GM12878 (cell line): ENCODE data around the gene TOR2A. TPM values are rescaled to one million over a fixed set of nuclear protein-coding genes. Genes with fewer than 3 reads are reported as not detected.

ENCODE experiments used
- ATAC-seq: fragments of 200-7000 bp; cut with Tn5 transposase; 3 replicates; pipeline ENCODE4 v1.9.1; 2020; ENCODE audit warnings: mild to moderate bottlenecking, moderate library complexity
- BruUV-seq: library from RNA; stranded (reverse); fragments of 400-500 nt; replicated peaks from 2 replicates; lab custom pipeline; 2021; lab: Mats Ljungman, UMichigan
- CTCF ChIA-PET: fragments of 300-600 bp; sonication (Branson Sonifier 250); formaldehyde crosslinking; extraction: SDS; loops from one replicate; lab custom pipeline; 2021; ENCODE audit warnings: inconsistent platforms; lab: Yijun Ruan, JAX
- POLR2A ChIA-PET: fragments of 350-600 bp; formaldehyde crosslinking; extraction: SDS; loops from one replicate; lab custom pipeline; 2021; ENCODE audit warnings: inconsistent platforms; lab: Charles Lee
- RAD21 ChIA-PET: fragments of 300-600 bp; sonication (Branson Sonifier 250); formaldehyde crosslinking; loops from one replicate; lab custom pipeline; 2023; ENCODE audit warnings: antibody characterized with exemption; ENCODE audit not compliant: unreplicated experiment; lab: Charles Lee
- SMC1A ChIA-PET: fragments of 300-600 bp; sonication (Branson Sonifier 250); formaldehyde crosslinking; loops from one replicate; lab custom pipeline; 2023; ENCODE audit not compliant: unreplicated experiment, uncharacterized antibody; lab: Charles Lee
- DNase-seq: peaks from one replicate; pipeline ENCODE4 v3.0.0-alpha.2; 2011; ENCODE audit warnings: low read depth, low spot score
- FAIRE-seq: peaks from 3 replicates; lab custom pipeline; 2011; peaks lifted over from hg19 to GRCh38; lab: Jason Lieb, UNC
- H2AFZ ChIP-seq: 2 replicates; pipeline ENCODE4 v1.6.0; 2011; ENCODE audit warnings: low read depth, low read length, control low read depth; ENCODE audit not compliant: control insufficient read depth
- H3K27ac ChIP-seq: 2 replicates; pipeline ENCODE4 v1.5.1; 2011; ENCODE audit warnings: control low read depth; ENCODE audit not compliant: control insufficient read depth, insufficient read depth
- H3K27me3 ChIP-seq, 2 experiments: replicated peaks in 1 of 2; 2 replicates each; pipeline versions ENCODE4 v1.6.0 to v1.6.1; 2011; ENCODE audit warnings: low read length in 1 of 2; ENCODE audit not compliant: control insufficient read depth in 2 of 2, insufficient read depth in 2 of 2
- H3K36me3 ChIP-seq, 2 experiments: 2 replicates each; pipeline ENCODE4 v1.5.1; 2011; ENCODE audit warnings: low read length in 1 of 2; ENCODE audit not compliant: control insufficient read depth in 2 of 2, insufficient read depth in 2 of 2
- H3K4me1 ChIP-seq: 2 replicates; pipeline ENCODE4 v1.6.1; 2011; ENCODE audit warnings: mild to moderate bottlenecking, low read length, moderate library complexity, mixed read lengths; ENCODE audit not compliant: control insufficient read depth, insufficient read depth
- H3K4me2 ChIP-seq: 2 replicates; pipeline ENCODE4 v1.6.0; 2011; ENCODE audit warnings: control low read depth; ENCODE audit not compliant: control insufficient read depth, insufficient read depth
- H3K4me3 ChIP-seq: fragments of 200-600 bp; sonication (generic); 2 replicates; pipeline ENCODE4 v1.5.1; 2016
- H3K79me2 ChIP-seq: 2 replicates; pipeline ENCODE4 v1.6.0; 2011; ENCODE audit warnings: low read length; ENCODE audit not compliant: control insufficient read depth, insufficient read depth
- H3K9ac ChIP-seq: 2 replicates; pipeline ENCODE4 v1.8.0; 2011; ENCODE audit warnings: low read length, control low read depth, mixed read lengths; ENCODE audit not compliant: control insufficient read depth, insufficient read depth
- H3K9me3 ChIP-seq: replicated peaks from 3 replicates; pipeline ENCODE4 v1.5.1; 2011; ENCODE audit warnings: mild to moderate bottlenecking, low read length; ENCODE audit not compliant: control insufficient read depth, insufficient read depth
- H4K20me1 ChIP-seq: 2 replicates; pipeline ENCODE4 v1.6.0; 2011; ENCODE audit not compliant: control insufficient read depth, insufficient read depth
- CBX5 ChIP-seq: sonication (generic); IDR thresholded peaks from 2 replicates; pipeline ENCODE4 v1.6.1; 2016; ENCODE audit warnings: low read depth, moderate library complexity, mild to moderate bottlenecking, inconsistent platforms
- CEBPB ChIP-seq, 2 experiments: fragments of 150-350 bp in 1 of 2; IDR thresholded peaks; 2 replicates each; pipeline ENCODE4 v1.6.1; 2012 to 2014; ENCODE audit warnings: low read depth in 2 of 2, low read length in 2 of 2, borderline replicate concordance in 1 of 2, inconsistent platforms in 1 of 2
- CHD4 ChIP-seq: fragments of 200-600 bp; sonication (generic); IDR thresholded peaks from 2 replicates; pipeline ENCODE4 v1.6.1; 2016; ENCODE audit warnings: mild to moderate bottlenecking
- DPF2 ChIP-seq: fragments of 450-650 bp; IDR thresholded peaks from 2 replicates; pipeline ENCODE4 v1.6.1; 2017; ENCODE audit warnings: mild to moderate bottlenecking
- EP300 ChIP-seq, 2 experiments: fragments of 150-350 bp in 1 of 2; IDR thresholded peaks; 2 replicates each; pipeline ENCODE4 v1.6.1; 2011 to 2012; ENCODE audit warnings: low read depth in 2 of 2, low read length in 2 of 2, borderline replicate concordance in 1 of 2, improper control_type of control experiment in 1 of 2, inconsistent platforms in 1 of 2; ENCODE audit not compliant: control insufficient read depth in 1 of 2
- SMAD5 ChIP-seq: IDR thresholded peaks from 2 replicates; pipeline ENCODE4 v1.6.1; 2016; ENCODE audit warnings: antibody characterized with exemption, low read depth
- YY1 ChIP-seq: IDR thresholded peaks from 2 replicates; pipeline ENCODE4 v1.6.1; 2011; ENCODE audit warnings: low read depth, mild to moderate bottlenecking, low read length
- ZNF24 ChIP-seq: fragments of 450-650 bp; IDR thresholded peaks from 2 replicates; pipeline ENCODE4 v1.6.1; 2017; ENCODE audit warnings: antibody characterized with exemption, mild to moderate bottlenecking
- whole genome bisulfite sequencing: methylation state at CpG from one replicate; pipeline ENCODE4 v1.1.6; 2016; ENCODE audit warnings: low lambda C conversion rate; ENCODE audit not compliant: insufficient replicate concordance, insufficient coverage; ENCODE audit errors: missing lambda C conversion rate; 5-methylcytosine and 5-hydroxymethylcytosine counted together
- in situ Hi-C: fragments of 300-500 bp; cut with MboI; formaldehyde crosslinking; loops from 9 replicates; pipeline ENCODE4 v1.14.3; 2018; ENCODE audit warnings: mixed read lengths
- intact Hi-C: fragments of 100-400 bp; cut with micrococcal nuclease; formaldehyde crosslinking; loops from one replicate; pipeline ENCODE4 v1.14.2; 2022; ENCODE audit not compliant: unreplicated experiment
- polyA plus RNA-seq, 11 experiments: library from polyadenylated mRNA; depleted of rRNA in 4 of 11; unstranded in 6 of 11; stranded (reverse) in 5 of 11; fragments of >200 nt; fragmentation: Nextera tagmentation in 4 of 11; fragmentation: Illumina TruSeq in 1 of 11; extraction: Ambion mirVana in 4 of 11; extraction: Trizol in 1 of 11; gene quantifications; 1 replicate in 1 of 11; 2 replicates in 10 of 11; pipeline versions ENCODE4 v1.2.1 to v1.2.3, GENCODE V29; 2011 to 2016; ENCODE audit warnings: inconsistent platforms in 2 of 11, missing spikeins in 2 of 11, low read depth in 1 of 11
- total RNA-seq, 4 experiments: library from RNA; depleted of rRNA in 3 of 4; stranded (reverse); fragments of >200 nt in 3 of 4; fragmentation: Illumina TruSeq in 1 of 4; extraction: Trizol in 1 of 4; gene quantifications; 2 replicates each; pipeline versions ENCODE4 v1.2.1 to v1.2.3, GENCODE V29; 2013 to 2021
- TF ChIP-seq, protein P1 (sequence below): fragments of 450-650 bp; IDR thresholded peaks from 2 replicates; pipeline ENCODE4 v1.6.1; 2016; ENCODE audit warnings: mild to moderate bottlenecking

Gene TOR2A
- total and polyA plus RNA-seq, 10 of the 15 experiments (the other 5 are each of a cell fraction or from before 2014, with no cell fraction given): 0.52 to 23.7 (median 8.5) TPM

DNA sequence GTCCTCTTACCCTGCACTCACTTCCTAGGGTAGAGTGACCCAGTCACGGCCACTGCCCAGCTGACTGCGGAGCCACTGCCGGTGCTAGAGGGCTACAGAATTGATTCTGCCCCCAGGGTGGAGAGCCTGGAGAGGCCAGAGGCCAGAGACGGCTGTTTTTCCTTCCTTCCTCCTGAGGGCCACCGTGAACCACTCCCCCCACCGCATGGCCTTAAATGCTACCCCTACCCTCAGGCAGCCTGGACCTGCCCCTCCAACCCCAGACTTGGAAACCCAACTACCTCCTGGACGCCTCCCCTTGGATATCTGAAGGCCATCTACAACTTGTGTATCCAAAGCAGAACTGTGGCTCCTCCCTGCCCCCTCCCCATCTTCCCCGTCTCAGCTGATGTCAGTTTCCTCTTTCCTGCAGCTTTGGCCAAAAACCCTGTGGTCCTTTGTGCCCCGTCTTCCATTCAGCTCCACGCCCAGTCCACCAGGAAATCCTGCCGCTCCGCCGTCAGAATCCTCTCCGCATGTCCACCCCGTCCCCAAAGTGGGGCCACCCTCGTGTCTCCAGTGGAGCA lies 27.1 kb upstream of the TOR2A start:
- Histone ChIP-seq H2AFZ (no peak overlapping the region), H4K20me1 (0 out of 2 replicates have a peak, but pooled peaks cover 2% of the 10 kb centered on the region), H3K4me3 (no peak overlapping the region), H3K36me3 (peaks cover 5 to 17% of the 10 kb centered on the region in 2 experiments), H3K79me2 (no peaks in the 10 kb centered on the region; the same call in 1 of the 2 replicates), H3K9me3 (no peaks in the 10 kb centered on the region), H3K4me1 (0 out of 2 replicates have a peak, but pooled peaks cover under 1% of the 10 kb centered on the region), H3K27ac (no peak overlapping the region), H3K27me3 (no peaks in the 10 kb centered on the region), H3K4me2 (no peak overlapping the region), H3K9ac (no peak overlapping the region)
- intact Hi-C loops (no loop called here), in situ Hi-C loops (no loop called here)
- ChIA-PET RAD21 (no interaction called here), POLR2A (interaction anchor here (1.5 kb wide), 1 partner anchor 9 kb away, joined by 3 read pairs; no protein-coding TSS in a partner anchor), SMC1A (interaction anchor here (0.9 to 2.1 kb wide), 3 partner anchors 16 to 107 kb away, joined by 3 to 5 read pairs (median 4); no protein-coding TSS in a partner anchor), CTCF (interaction anchor here (1.2 to 1.3 kb wide), 2 partner anchors 9 to 108 kb away, joined by 4 read pairs; no protein-coding TSS in a partner anchor)
- FAIRE-seq: no peak
- WGBS: 86% methylated on average over 14 of the region's 16 CpGs
- TF ChIP-seq YY1 (no peak), CBX5 (no peak), ZNF24 (no peak), EP300 (IDR thresholded peaks at IDR 0.05; ENCODE audit: borderline replicate concordance in 1 of 2, control insufficient read depth in 1 of 2, low read depth in 2 of 2, low read length in 2 of 2) (no peak), DPF2 (no peak), CEBPB (IDR thresholded peaks at IDR 0.05; ENCODE audit: borderline replicate concordance in 1 of 2, low read depth in 2 of 2, low read length in 2 of 2) (no peak), CHD4 (no peak), SMAD5 (no peak)
- TF ChIP-seq, protein P1, sequence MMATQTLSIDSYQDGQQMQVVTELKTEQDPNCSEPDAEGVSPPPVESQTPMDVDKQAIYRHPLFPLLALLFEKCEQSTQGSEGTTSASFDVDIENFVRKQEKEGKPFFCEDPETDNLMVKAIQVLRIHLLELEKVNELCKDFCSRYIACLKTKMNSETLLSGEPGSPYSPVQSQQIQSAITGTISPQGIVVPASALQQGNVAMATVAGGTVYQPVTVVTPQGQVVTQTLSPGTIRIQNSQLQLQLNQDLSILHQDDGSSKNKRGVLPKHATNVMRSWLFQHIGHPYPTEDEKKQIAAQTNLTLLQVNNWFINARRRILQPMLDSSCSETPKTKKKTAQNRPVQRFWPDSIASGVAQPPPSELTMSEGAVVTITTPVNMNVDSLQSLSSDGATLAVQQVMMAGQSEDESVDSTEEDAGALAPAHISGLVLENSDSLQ: no peak
- no TSS peak for BruUV-seq
- ATAC-seq: no peak
- no peak for DNase-seq
